Measurements from ENCODE around the gene SYNGR2. TPM values are rescaled to one million over a fixed set of nuclear protein-coding genes. Genes with fewer than 3 reads are reported as not detected.

Gene SYNGR2
- total and polyA plus RNA-seq, 9 of the 15 experiments (the other 6 are each of a cell fraction or from before 2014, with no cell fraction given) = 1.4 to 173 (median 87.8) TPM

- intact Hi-C loops (cut with micrococcal nuclease) = no loop called here
- in situ Hi-C loops (cut with MboI) = no loop called here
- POLR2A ChIA-PET = interaction anchor here (0.7 to 5.5 kb wide), 3 partner anchors 13 to 50 kb away, joined by 3 to 29 read pairs (median 3); partner anchors contain the start of genes AFMID and TK1
- TF ChIP-seq IRF1 (CRISPR knock-in tag; IDR thresholded peaks at IDR 0.05; ENCODE audit: borderline replicate concordance) (no peak), THAP7 (CRISPR knock-in tag; IDR thresholded peaks at IDR 0.05) (no peak), FOXP1 (CRISPR knock-in tag; IDR thresholded peaks at IDR 0.05) (no peak), ZEB2 (IDR thresholded peaks at IDR 0.05) (no peak), ZNF77 (CRISPR knock-in tag; IDR thresholded peaks at IDR 0.05) (no peak), SIRT6 (IDR thresholded peaks at IDR 0.05; ENCODE audit: low read depth, low read length) (no peak), KLF10 (CRISPR knock-in tag; IDR thresholded peaks at IDR 0.05) (no peak), SNIP1 (IDR thresholded peaks at IDR 0.05; ENCODE audit: low read depth) (no peak), PURB (CRISPR knock-in tag; IDR thresholded peaks at IDR 0.05; ENCODE audit: low read depth) (no peak), TSHZ1 (CRISPR knock-in tag; IDR thresholded peaks at IDR 0.05) (no peak), JUNB (CRISPR knock-in tag; conservative IDR thresholded peaks at IDR 0.05) (no peak), CBFB (CRISPR knock-in tag; IDR thresholded peaks at IDR 0.05) (no peak), ZNF175 (CRISPR knock-in tag; IDR thresholded peaks at IDR 0.05; ENCODE audit: low read depth) (no peak)
- TF ChIP-seq, protein P1, sequence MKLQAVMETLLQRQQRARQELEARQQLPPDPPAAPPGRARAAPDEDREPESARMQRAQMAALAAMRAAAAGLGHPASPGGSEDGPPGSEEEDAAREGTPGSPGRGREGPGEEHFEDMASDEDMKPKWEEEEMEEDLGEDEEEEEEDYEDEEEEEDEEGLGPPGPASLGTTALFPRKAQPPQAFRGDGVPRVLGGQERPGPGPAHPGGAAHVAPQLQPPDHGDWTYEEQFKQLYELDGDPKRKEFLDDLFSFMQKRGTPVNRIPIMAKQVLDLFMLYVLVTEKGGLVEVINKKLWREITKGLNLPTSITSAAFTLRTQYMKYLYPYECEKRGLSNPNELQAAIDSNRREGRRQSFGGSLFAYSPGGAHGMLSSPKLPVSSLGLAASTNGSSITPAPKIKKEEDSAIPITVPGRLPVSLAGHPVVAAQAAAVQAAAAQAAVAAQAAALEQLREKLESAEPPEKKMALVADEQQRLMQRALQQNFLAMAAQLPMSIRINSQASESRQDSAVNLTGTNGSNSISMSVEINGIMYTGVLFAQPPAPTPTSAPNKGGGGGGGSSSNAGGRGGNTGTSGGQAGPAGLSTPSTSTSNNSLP (IDR thresholded peaks at IDR 0.05; ENCODE audit: borderline replicate concordance, low read depth, low read length) = no peak
- TF ChIP-seq, protein P2, sequence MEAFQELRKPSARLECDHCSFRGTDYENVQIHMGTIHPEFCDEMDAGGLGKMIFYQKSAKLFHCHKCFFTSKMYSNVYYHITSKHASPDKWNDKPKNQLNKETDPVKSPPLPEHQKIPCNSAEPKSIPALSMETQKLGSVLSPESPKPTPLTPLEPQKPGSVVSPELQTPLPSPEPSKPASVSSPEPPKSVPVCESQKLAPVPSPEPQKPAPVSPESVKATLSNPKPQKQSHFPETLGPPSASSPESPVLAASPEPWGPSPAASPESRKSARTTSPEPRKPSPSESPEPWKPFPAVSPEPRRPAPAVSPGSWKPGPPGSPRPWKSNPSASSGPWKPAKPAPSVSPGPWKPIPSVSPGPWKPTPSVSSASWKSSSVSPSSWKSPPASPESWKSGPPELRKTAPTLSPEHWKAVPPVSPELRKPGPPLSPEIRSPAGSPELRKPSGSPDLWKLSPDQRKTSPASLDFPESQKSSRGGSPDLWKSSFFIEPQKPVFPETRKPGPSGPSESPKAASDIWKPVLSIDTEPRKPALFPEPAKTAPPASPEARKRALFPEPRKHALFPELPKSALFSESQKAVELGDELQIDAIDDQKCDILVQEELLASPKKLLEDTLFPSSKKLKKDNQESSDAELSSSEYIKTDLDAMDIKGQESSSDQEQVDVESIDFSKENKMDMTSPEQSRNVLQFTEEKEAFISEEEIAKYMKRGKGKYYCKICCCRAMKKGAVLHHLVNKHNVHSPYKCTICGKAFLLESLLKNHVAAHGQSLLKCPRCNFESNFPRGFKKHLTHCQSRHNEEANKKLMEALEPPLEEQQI (IDR thresholded peaks at IDR 0.05) = no peak
Observed at GRCh38 chr17:78200451-78200850, 32.1 kb downstream of the SYNGR2 start.

More at GRCh38 chr17:78200451-78200850, 32.1 kb downstream of the SYNGR2 start:
- no peak overlapping the region for H3K4me2 ChIP-seq (ENCODE audit: insufficient read depth, low read length)
- FAIRE-seq (no peak), ATAC-seq (no peak), DNase-seq (ENCODE audit: extremely low read depth in 1 of 4, low spot score in 3 of 4) (no peak)
- H2AFZ ChIP-seq (ENCODE audit: low read depth, low read length) = no peak overlapping the region
- H3K27me3 ChIP-seq (ENCODE audit: control insufficient read depth in 2 of 2, insufficient read depth in 2 of 2, low read length in 2 of 2) = no peaks in the 10 kb centered on the region
- peaks cover 0 to 7% of the 10 kb centered on the region in 2 experiments; a peak in 2 of 5 replicates for H3K4me1 ChIP-seq (replicated peaks in 1 of 2; ENCODE audit: control insufficient read depth in 2 of 2, insufficient read depth in 2 of 2, low read length in 2 of 2)
- H3K79me2 ChIP-seq (ENCODE audit: control insufficient read depth, insufficient read depth, low read length) = no peaks in the 10 kb centered on the region
- 92% methylated on average over 6 of the region's 6 CpGs for WGBS (ENCODE audit: insufficient coverage, low coverage, missing lambda C conversion rate)
- H3K9me3 ChIP-seq (replicated peaks; ENCODE audit: control insufficient read depth, insufficient read depth, low read depth, low read length) = no peaks in the 10 kb centered on the region
- H3K4me3 ChIP-seq = no peak overlapping the region
- H3K9ac ChIP-seq (ENCODE audit: insufficient read depth in 1 of 2, low read depth in 2 of 2, low read length in 2 of 2) = no peak overlapping the region
- no peaks in the 10 kb centered on the region for H4K20me1 ChIP-seq (replicated peaks; ENCODE audit: control insufficient read depth, insufficient read depth, low read length)
- H3K27ac ChIP-seq (ENCODE audit: extremely low read depth, low read depth, low read length) = no peak overlapping the region
- no TSS peak for BruUV-seq (replicated peaks)
- peaks cover 74% of the 10 kb centered on the region; the same call in 2 of the 3 replicates for H3K36me3 ChIP-seq (ENCODE audit: control insufficient read depth, insufficient read depth, low read length)
- peaks cover 8% of the 10 kb centered on the region for H3K9me1 ChIP-seq (ENCODE audit: control insufficient read depth, insufficient read depth, low read length)
- CTCF ChIA-PET (ENCODE audit: low intra/inter-chr PET ratio) = no interaction called here

Data from K562 (cell line).